Right lobe of liver (tissue), 6 donors: Measurements from ENCODE around the gene PLCB4. TPM values are rescaled to one million over a fixed set of nuclear protein-coding genes. Genes with fewer than 3 reads are reported as not detected.

Source experiments
- ATAC-seq, 4 donors: fragments of 200-7000 bp; cut with Tn5 transposase; one replicate each; pipeline ENCODE4 v1.9.1; 2020; ENCODE audit warnings: mild to moderate bottlenecking in 4 of 4, moderate library complexity in 4 of 4
- DNase-seq, 3 donors: peaks; one replicate each; pipeline ENCODE4 v3.0.0-alpha.2; 2020
- H3K27ac ChIP-seq, 3 donors: fragments of 200-600 bp; one replicate each; pipeline ENCODE4 v1.8.0; 2022
- H3K27me3 ChIP-seq, 2 donors: fragments of 200-600 bp; one replicate each; pipeline ENCODE4 v1.8.0; 2022
- H3K36me3 ChIP-seq, 4 donors: fragments of 200-600 bp; sonication (generic) in 1 of 4; one replicate each; pipeline versions ENCODE4 v1.5.1 to v1.8.0; 2017 to 2022; ENCODE audit warnings: control low read depth in 1 of 4
- H3K4me1 ChIP-seq, 4 donors: fragments of 200-600 bp; sonication (generic) in 1 of 4; one replicate each; pipeline versions ENCODE4 v1.5.1 to v1.8.0; 2017 to 2022; ENCODE audit warnings: control low read depth in 1 of 4
- H3K4me3 ChIP-seq, 3 donors: fragments of 200-600 bp; one replicate each; pipeline ENCODE4 v1.8.0; 2022
- H3K9me3 ChIP-seq, 4 donors: fragments of 200-600 bp; sonication (generic) in 1 of 4; one replicate each; pipeline versions ENCODE4 v1.5.1 to v1.8.0; 2017 to 2022; ENCODE audit warnings: control low read depth in 1 of 4
- POLR2A ChIP-seq: fragments of 450-650 bp; IDR thresholded peaks from one replicate; pipeline ENCODE4 v1.6.1; 2017; ENCODE audit warnings: antibody characterized with exemption, mild to moderate bottlenecking
- WGBS: methylation state at CpG from one replicate; pipeline ENCODE4 v1.1.6; 2018; ENCODE audit warnings: low coverage, low lambda C conversion rate; ENCODE audit not compliant: insufficient coverage; ENCODE audit errors: missing lambda C conversion rate; 5-methylcytosine and 5-hydroxymethylcytosine counted together
- intact Hi-C, 2 donors: fragments of 100-400 bp; cut with DNase I; formaldehyde crosslinking; loops; one replicate each; pipeline versions ENCODE4 v1.11.2 to v1.14.1; 2022
- total RNA-seq, 6 experiments: library from RNA; depleted of rRNA in 2 of 6; stranded (reverse); fragments of >200 nt in 2 of 6; fragmentation: NEBNext Ultra II Directional in 3 of 6; extraction: Animal tissue kit (Norgen Biotek cat#: 25700) in 3 of 6; gene quantifications; one replicate each; pipeline versions ENCODE4 v1.1.0 to v1.2.4, GENCODE V29; 2016 to 2023
- TF ChIP-seq, protein P1 (sequence below), 4 donors: fragments of 200-600 bp in 3 of 4; fragments of 450-650 bp in 1 of 4; IDR thresholded peaks; one replicate each; pipeline versions ENCODE4 v1.5.1 to v1.8.0; 2016 to 2022; ENCODE audit warnings: antibody characterized with exemption in 4 of 4, mild to moderate bottlenecking in 2 of 4
- donor health status: DM: no; HTN: yes; CAD: no.
- donor health status: DM: no; HTN: no; CAD: no.
- donor health status: DM: no; HTN: no; CAD: no.
- donor health status: DM: no; HTN: yes; CAD: no.
- donor health status: DM: no; HTN: yes; CAD: no.

The PLCB4 gene
- total RNA-seq, 6 experiments from 2014 or later, result 0.04 to 0.20 (median 0.15) TPM

GRCh38 chr20:9412309-9412708 is 343.4 kb downstream of the PLCB4 start:
- no peaks in the 10 kb centered on the region for H3K27me3 ChIP-seq
- no peak for TF ChIP-seq POLR2A
- TF ChIP-seq, protein P1, sequence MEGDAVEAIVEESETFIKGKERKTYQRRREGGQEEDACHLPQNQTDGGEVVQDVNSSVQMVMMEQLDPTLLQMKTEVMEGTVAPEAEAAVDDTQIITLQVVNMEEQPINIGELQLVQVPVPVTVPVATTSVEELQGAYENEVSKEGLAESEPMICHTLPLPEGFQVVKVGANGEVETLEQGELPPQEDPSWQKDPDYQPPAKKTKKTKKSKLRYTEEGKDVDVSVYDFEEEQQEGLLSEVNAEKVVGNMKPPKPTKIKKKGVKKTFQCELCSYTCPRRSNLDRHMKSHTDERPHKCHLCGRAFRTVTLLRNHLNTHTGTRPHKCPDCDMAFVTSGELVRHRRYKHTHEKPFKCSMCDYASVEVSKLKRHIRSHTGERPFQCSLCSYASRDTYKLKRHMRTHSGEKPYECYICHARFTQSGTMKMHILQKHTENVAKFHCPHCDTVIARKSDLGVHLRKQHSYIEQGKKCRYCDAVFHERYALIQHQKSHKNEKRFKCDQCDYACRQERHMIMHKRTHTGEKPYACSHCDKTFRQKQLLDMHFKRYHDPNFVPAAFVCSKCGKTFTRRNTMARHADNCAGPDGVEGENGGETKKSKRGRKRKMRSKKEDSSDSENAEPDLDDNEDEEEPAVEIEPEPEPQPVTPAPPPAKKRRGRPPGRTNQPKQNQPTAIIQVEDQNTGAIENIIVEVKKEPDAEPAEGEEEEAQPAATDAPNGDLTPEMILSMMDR (IDR thresholded peaks at IDR 0.05), result no peak
- H3K9me3 ChIP-seq, result no peaks in the 10 kb centered on the region
- H3K27ac ChIP-seq, result no peak overlapping the region
- no peaks in the 10 kb centered on the region for H3K4me1 ChIP-seq
- DNase-seq (no peak), ATAC-seq (no peak)
- H3K4me3 ChIP-seq, result no peak overlapping the region
- 68% methylated on average over 5 of the region's 5 CpGs for WGBS
- no peaks in the 10 kb centered on the region for H3K36me3 ChIP-seq
- intact Hi-C loops, result loop anchor here (5.0 to 10.0 kb wide), 2 partner anchors 200 to 202 kb away; no protein-coding TSS in a partner anchor

DNA sequence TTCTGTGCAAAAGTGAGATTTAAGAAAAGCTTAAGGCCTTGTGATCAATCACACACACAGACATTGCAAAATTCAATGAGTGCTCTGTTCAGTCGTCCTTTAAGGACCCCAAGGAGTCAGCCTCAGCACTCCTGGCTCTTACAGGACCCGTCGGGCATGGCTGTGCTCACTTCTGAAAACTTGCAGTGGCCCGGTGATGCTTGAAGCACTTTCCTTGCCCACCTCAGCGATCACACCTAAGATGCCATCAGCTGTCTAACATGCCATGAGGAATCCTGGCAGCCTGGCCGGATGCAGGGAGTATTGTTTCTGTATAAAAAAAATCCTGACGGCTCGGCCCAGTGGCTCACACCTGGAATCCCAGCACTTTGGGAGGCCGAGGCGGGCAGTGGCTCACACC is 344.1 kb downstream of the PLCB4 start:
- Histone ChIP-seq H3K27me3 (no peaks in the 10 kb centered on the region), H3K36me3 (no peaks in the 10 kb centered on the region), H3K4me3 (no peak overlapping the region), H3K27ac (no peak overlapping the region), H3K4me1 (peaks cover 0 to 2% (median 0%) of the 10 kb centered on the region in 4 donors), H3K9me3 (no peaks in the 10 kb centered on the region)
- intact Hi-C loops, result loop anchor here (5.0 to 10.0 kb wide), 2 partner anchors 199 to 202 kb away; no protein-coding TSS in a partner anchor
- 65% methylated on average over 5 of the region's 10 CpGs for WGBS
- TF ChIP-seq POLR2A, result no peak
- TF ChIP-seq, protein P1 (IDR thresholded peaks at IDR 0.05), result no peak
- DNase-seq, result no peak
- no peak for ATAC-seq

DNA sequence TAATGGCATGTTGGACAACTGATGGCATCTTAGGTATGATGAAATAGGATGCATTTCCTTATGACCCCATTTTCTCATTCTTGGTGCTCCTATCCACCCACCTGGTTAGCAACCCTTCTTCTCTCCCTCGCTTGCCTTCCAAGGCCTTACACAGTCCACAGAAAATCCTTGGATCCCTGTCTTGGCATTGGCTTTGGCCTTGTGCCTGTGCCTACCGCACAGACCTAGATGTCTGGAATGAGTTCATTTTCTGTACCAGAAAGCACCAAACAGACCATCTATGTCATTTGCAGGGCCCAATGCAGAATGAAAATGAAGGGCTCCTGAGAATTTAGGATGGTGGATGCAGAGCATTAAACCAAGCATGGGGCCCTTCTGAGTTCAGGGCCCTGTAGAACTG is 346.5 kb downstream of the PLCB4 start:
- Histone ChIP-seq H3K9me3 (no peaks in the 10 kb centered on the region), H3K4me1 (peaks cover 0 to 2% (median 0%) of the 10 kb centered on the region in 4 donors), H3K27me3 (no peaks in the 10 kb centered on the region), H3K27ac (no peak overlapping the region), H3K36me3 (no peaks in the 10 kb centered on the region), H3K4me3 (no peak overlapping the region)
- TF ChIP-seq POLR2A, result no peak
- TF ChIP-seq, protein P1 (IDR thresholded peaks at IDR 0.05), result no peak
- ATAC-seq (no peak), DNase-seq (no peak)
- intact Hi-C loops, result loop anchor here in 1 of 2 donors (10.0 kb wide), 1 partner anchor 199 kb away; no protein-coding TSS in a partner anchor
- WGBS, result 83% methylated on average over 2 of the region's 2 CpGs

DNA sequence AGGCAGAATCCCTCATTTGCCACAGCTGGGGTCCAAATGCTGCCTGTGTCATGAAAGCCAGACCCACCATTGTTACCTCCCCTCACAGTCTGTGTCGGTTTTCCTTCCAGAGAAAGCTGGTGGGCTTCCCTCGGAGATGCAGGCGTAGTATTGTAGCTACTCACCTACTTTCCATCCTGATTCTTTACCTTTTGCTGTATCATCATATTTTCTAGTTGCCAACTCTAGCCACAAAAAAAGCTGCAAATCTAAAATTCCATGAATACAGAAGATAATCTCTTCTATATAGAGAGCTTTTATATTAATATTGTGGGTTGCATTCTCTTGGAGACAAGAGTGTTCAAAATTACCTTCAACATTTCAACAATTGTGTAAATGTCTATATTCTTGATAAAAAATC is 347.5 kb downstream of the PLCB4 start:
- Histone ChIP-seq H3K4me3 (no peak overlapping the region), H3K27ac (no peak overlapping the region), H3K36me3 (no peaks in the 10 kb centered on the region), H3K9me3 (no peaks in the 10 kb centered on the region), H3K27me3 (no peaks in the 10 kb centered on the region), H3K4me1 (peaks cover 0 to 2% (median 0%) of the 10 kb centered on the region in 4 donors)
- DNase-seq (no peak), ATAC-seq (no peak)
- TF ChIP-seq, protein P1 (IDR thresholded peaks at IDR 0.05), result no peak
- no peak for TF ChIP-seq POLR2A
- intact Hi-C loops, result loop anchor here in 1 of 2 donors (10.0 kb wide), 1 partner anchor 198 kb away; no protein-coding TSS in a partner anchor
- WGBS, result 48% methylated on average over 3 of the region's 3 CpGs
